ENCODE data around the gene TKT.

DNA sequence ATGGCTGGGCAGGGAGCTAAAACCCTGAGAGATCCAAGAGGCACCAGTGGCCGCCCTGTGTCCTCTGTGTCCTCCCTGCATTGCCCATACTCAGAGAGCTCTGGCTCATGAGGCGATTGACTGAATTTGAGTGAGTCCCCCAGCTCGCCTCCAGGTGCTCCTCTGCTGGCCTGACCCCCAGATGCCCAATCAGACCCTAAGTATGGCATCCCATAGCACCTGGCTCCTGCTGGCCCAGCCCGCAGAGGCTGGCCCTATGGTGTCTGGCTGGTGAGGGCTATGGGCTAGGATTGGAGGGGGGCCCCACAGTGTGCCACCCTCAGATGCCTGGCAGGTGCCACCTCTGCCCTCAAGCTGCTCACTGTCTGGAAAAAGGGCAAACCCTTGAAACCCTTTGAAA, 1.6 kb upstream of the TKT start:
- TF ChIP-seq, protein P1, sequence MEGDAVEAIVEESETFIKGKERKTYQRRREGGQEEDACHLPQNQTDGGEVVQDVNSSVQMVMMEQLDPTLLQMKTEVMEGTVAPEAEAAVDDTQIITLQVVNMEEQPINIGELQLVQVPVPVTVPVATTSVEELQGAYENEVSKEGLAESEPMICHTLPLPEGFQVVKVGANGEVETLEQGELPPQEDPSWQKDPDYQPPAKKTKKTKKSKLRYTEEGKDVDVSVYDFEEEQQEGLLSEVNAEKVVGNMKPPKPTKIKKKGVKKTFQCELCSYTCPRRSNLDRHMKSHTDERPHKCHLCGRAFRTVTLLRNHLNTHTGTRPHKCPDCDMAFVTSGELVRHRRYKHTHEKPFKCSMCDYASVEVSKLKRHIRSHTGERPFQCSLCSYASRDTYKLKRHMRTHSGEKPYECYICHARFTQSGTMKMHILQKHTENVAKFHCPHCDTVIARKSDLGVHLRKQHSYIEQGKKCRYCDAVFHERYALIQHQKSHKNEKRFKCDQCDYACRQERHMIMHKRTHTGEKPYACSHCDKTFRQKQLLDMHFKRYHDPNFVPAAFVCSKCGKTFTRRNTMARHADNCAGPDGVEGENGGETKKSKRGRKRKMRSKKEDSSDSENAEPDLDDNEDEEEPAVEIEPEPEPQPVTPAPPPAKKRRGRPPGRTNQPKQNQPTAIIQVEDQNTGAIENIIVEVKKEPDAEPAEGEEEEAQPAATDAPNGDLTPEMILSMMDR (IDR thresholded peaks at IDR 0.05; ENCODE audit: insufficient read depth, low read length), result no peak
- TF ChIP-seq GABPA (IDR thresholded peaks at IDR 0.05; ENCODE audit: low read depth) (no peak), POLR2AphosphoS5 (IDR thresholded peaks at IDR 0.05; ENCODE audit: low read depth) (no peak), SPI1 (IDR thresholded peaks at IDR 0.05; ENCODE audit: borderline replicate concordance, low read depth) (no peak)
- TF ChIP-seq, protein P2, sequence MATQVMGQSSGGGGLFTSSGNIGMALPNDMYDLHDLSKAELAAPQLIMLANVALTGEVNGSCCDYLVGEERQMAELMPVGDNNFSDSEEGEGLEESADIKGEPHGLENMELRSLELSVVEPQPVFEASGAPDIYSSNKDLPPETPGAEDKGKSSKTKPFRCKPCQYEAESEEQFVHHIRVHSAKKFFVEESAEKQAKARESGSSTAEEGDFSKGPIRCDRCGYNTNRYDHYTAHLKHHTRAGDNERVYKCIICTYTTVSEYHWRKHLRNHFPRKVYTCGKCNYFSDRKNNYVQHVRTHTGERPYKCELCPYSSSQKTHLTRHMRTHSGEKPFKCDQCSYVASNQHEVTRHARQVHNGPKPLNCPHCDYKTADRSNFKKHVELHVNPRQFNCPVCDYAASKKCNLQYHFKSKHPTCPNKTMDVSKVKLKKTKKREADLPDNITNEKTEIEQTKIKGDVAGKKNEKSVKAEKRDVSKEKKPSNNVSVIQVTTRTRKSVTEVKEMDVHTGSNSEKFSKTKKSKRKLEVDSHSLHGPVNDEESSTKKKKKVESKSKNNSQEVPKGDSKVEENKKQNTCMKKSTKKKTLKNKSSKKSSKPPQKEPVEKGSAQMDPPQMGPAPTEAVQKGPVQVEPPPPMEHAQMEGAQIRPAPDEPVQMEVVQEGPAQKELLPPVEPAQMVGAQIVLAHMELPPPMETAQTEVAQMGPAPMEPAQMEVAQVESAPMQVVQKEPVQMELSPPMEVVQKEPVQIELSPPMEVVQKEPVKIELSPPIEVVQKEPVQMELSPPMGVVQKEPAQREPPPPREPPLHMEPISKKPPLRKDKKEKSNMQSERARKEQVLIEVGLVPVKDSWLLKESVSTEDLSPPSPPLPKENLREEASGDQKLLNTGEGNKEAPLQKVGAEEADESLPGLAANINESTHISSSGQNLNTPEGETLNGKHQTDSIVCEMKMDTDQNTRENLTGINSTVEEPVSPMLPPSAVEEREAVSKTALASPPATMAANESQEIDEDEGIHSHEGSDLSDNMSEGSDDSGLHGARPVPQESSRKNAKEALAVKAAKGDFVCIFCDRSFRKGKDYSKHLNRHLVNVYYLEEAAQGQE (IDR thresholded peaks at IDR 0.05; ENCODE audit: insufficient replicate concordance, low read depth), result no peak

All from HL-60 (cell line).